H1 (cell line): ENCODE results near the gene NDUFV1. TPM values are rescaled to one million over a fixed set of nuclear protein-coding genes. Genes with fewer than 3 reads are reported as not detected.

Source experiments
- CTCF ChIA-PET: fragments of 300-600 bp; sonication (Branson Sonifier 250); formaldehyde crosslinking; loops from one replicate; lab custom pipeline; 2021; ENCODE audit not compliant: partially characterized antibody; lab: Charles Lee
- POLR2A ChIA-PET: fragments of 300-600 bp; sonication (Branson Sonifier 250); formaldehyde crosslinking; loops from one replicate; lab custom pipeline; 2021; ENCODE audit warnings: inconsistent platforms; ENCODE audit not compliant: partially characterized antibody; lab: Charles Lee
- DNase-seq, 2 experiments: peaks; one replicate each; pipeline versions ENCODE4 v3.0.0 to v3.0.0-alpha.2; 2010 to 2022; ENCODE audit warnings: low spot score in 2 of 2, low read depth in 1 of 2, mixed read lengths in 1 of 2
- FAIRE-seq: peaks from 2 replicates; lab custom pipeline; 2011; peaks lifted over from hg19 to GRCh38; lab: Jason Lieb, UNC
- H2AFZ ChIP-seq: 2 replicates; pipeline ENCODE4 v1.8.1; 2012; ENCODE audit warnings: low read length, inconsistent platforms
- H2AK5ac ChIP-seq: 2 replicates; pipeline ENCODE4 v1.6.1; 2013; ENCODE audit warnings: low read depth, low read length
- H2BK120ac ChIP-seq: replicated peaks from 2 replicates; pipeline ENCODE3; 2013; ENCODE audit warnings: low read depth, low read length, inconsistent platforms
- H2BK12ac ChIP-seq: 2 replicates; pipeline ENCODE4 v1.6.1; 2013; ENCODE audit warnings: low read depth, low read length
- H2BK15ac ChIP-seq: 2 replicates; pipeline ENCODE4 v1.6.1; 2013; ENCODE audit warnings: low read length
- H2BK20ac ChIP-seq: 2 replicates; pipeline ENCODE4 v1.6.1; 2013; ENCODE audit warnings: low read length
- H2BK5ac ChIP-seq: 2 replicates; pipeline ENCODE4 v1.6.1; 2013; ENCODE audit warnings: low read depth, low read length
- H3K14ac ChIP-seq: 2 replicates; pipeline ENCODE4 v1.6.1; 2013; ENCODE audit warnings: inconsistent platforms; ENCODE audit not compliant: insufficient read length
- H3K18ac ChIP-seq: 2 replicates; pipeline ENCODE4 v1.6.1; 2013; ENCODE audit warnings: low read length; ENCODE audit errors: extremely low read depth
- H3K23ac ChIP-seq: 2 replicates; pipeline ENCODE4 v1.6.1; 2013; ENCODE audit warnings: inconsistent platforms; ENCODE audit not compliant: insufficient read length
- H3K23me2 ChIP-seq: 2 replicates; pipeline ENCODE4 v1.6.1; 2013; ENCODE audit warnings: low read depth, low read length
- H3K27ac ChIP-seq: 2 replicates; pipeline ENCODE4 v1.6.1; 2011; ENCODE audit warnings: low read depth, low read length, inconsistent platforms
- H3K27me3 ChIP-seq, 4 experiments: replicated peaks in 1 of 4; 1 replicate in 1 of 4; 2 replicates in 3 of 4; pipeline versions ENCODE4 v1.6.1 to v1.8.1; 2011 to 2013; ENCODE audit warnings: low read length in 3 of 4, mild to moderate bottlenecking in 3 of 4, inconsistent platforms in 2 of 4, mixed read lengths in 2 of 4, moderate library complexity in 1 of 4; ENCODE audit not compliant: control insufficient read depth in 3 of 4, insufficient read depth in 3 of 4; ENCODE audit errors: extremely low read depth in 1 of 4
- H3K36me3 ChIP-seq, 4 experiments: 2 replicates each; pipeline versions ENCODE4 v1.6.1 to v1.8.1; 2011 to 2013; ENCODE audit warnings: mild to moderate bottlenecking in 4 of 4, low read length in 3 of 4, moderate library complexity in 2 of 4, control low read depth in 1 of 4, inconsistent platforms in 1 of 4; ENCODE audit not compliant: insufficient read depth in 4 of 4, control insufficient read depth in 2 of 4
- H3K4ac ChIP-seq: replicated peaks from 2 replicates; pipeline ENCODE3; 2013; ENCODE audit warnings: low read length, low read depth, mixed read lengths, inconsistent platforms; ENCODE audit not compliant: insufficient read length
- H3K4me1 ChIP-seq, 4 experiments: replicated peaks in 1 of 4; 1 replicate in 1 of 4; 2 replicates in 3 of 4; pipeline versions ENCODE4 v1.6.1 to v1.8.1; 2011 to 2013; ENCODE audit warnings: low read length in 3 of 4, inconsistent platforms in 2 of 4, mixed read lengths in 1 of 4; ENCODE audit not compliant: insufficient read depth in 4 of 4, control insufficient read depth in 3 of 4
- H3K4me2 ChIP-seq, 2 experiments: 2 replicates each; pipeline versions ENCODE4 v1.6.1 to v1.8.1; 2011 to 2013; ENCODE audit warnings: low read depth in 2 of 2, low read length in 2 of 2, control low read depth in 1 of 2, inconsistent platforms in 1 of 2, mild to moderate bottlenecking in 1 of 2; ENCODE audit not compliant: insufficient read depth in 1 of 2
- H3K4me3 ChIP-seq, 4 experiments: fragments of 200-600, 300-600 bp in 1 of 4; sonication (generic), shearing (Covaris generic), sonication (Bioruptor Twin) in 1 of 4; 2 replicates each; pipeline versions ENCODE4 v1.5.1 to v1.8.1; 2011 to 2016; ENCODE audit warnings: low read length in 4 of 4, low read depth in 3 of 4, control low read depth in 2 of 4, inconsistent platforms in 2 of 4, mild to moderate bottlenecking in 2 of 4, mixed read lengths in 1 of 4, moderate library complexity in 1 of 4; ENCODE audit not compliant: insufficient read depth in 2 of 4; ENCODE audit errors: extremely low read depth in 1 of 4
- H3K56ac ChIP-seq: replicated peaks from 2 replicates; pipeline ENCODE3; 2013; ENCODE audit warnings: low read depth, mild to moderate bottlenecking, mixed read lengths, low read length, inconsistent platforms; ENCODE audit not compliant: insufficient read length
- H3K79me1 ChIP-seq: 2 replicates; pipeline ENCODE4 v1.6.1; 2013; ENCODE audit warnings: low read depth, low read length, control low read depth
- H3K79me2 ChIP-seq, 2 experiments: 2 replicates each; pipeline versions ENCODE4 v1.6.1 to v1.8.1; 2012 to 2013; ENCODE audit warnings: low read length in 2 of 2, mild to moderate bottlenecking in 2 of 2, inconsistent platforms in 1 of 2; ENCODE audit not compliant: insufficient read depth in 2 of 2, control insufficient read depth in 1 of 2
- H3K9ac ChIP-seq, 4 experiments: replicated peaks in 1 of 4; 1 replicate in 1 of 4; 2 replicates in 3 of 4; pipeline versions ENCODE4 v1.6.1 to v1.8.1; 2011 to 2013; ENCODE audit warnings: low read depth in 3 of 4, low read length in 3 of 4, control low read depth in 2 of 4, mild to moderate bottlenecking in 2 of 4, moderate library complexity in 2 of 4, inconsistent platforms in 1 of 4; ENCODE audit errors: extremely low read depth in 1 of 4
- H3K9me3 ChIP-seq, 2 experiments: 2 replicates each; pipeline versions ENCODE4 v1.6.1 to v1.8.1; 2012 to 2013; ENCODE audit warnings: mild to moderate bottlenecking in 2 of 2, moderate library complexity in 2 of 2, control low read depth in 1 of 2, inconsistent platforms in 1 of 2, low read depth in 1 of 2, low read length in 1 of 2, mixed read lengths in 1 of 2; ENCODE audit not compliant: insufficient read depth in 2 of 2
- H4K20me1 ChIP-seq, 2 experiments: replicated peaks in 1 of 2; 2 replicates each; pipeline versions ENCODE3 to v1.8.1; 2011 to 2013; ENCODE audit warnings: inconsistent platforms in 2 of 2, low read length in 2 of 2, mild to moderate bottlenecking in 1 of 2; ENCODE audit not compliant: insufficient read depth in 2 of 2, control insufficient read depth in 1 of 2
- H4K5ac ChIP-seq: 2 replicates; pipeline ENCODE4 v1.6.1; 2013; ENCODE audit warnings: low read length, low read depth, mixed read lengths, inconsistent platforms; ENCODE audit not compliant: insufficient read length
- H4K8ac ChIP-seq: 2 replicates; pipeline ENCODE4 v1.8.0; 2013; ENCODE audit warnings: mild to moderate bottlenecking, moderate library complexity, low read length, inconsistent platforms; ENCODE audit not compliant: insufficient read depth; ENCODE audit errors: extremely low read depth
- H4K91ac ChIP-seq: replicated peaks from 2 replicates; pipeline ENCODE3; 2013; ENCODE audit warnings: low read length, mixed read lengths, inconsistent platforms; ENCODE audit not compliant: insufficient read length
- CREB1 ChIP-seq: IDR thresholded peaks from 2 replicates; pipeline ENCODE4 v1.6.1; 2012; ENCODE audit warnings: inconsistent platforms
- CTCF ChIP-seq, 3 experiments: IDR thresholded peaks; 1 replicate in 2 of 3; 2 replicates in 1 of 3; pipeline versions ENCODE4 v1.5.1 to v1.6.1; 2011; ENCODE audit warnings: low read length in 3 of 3, mild to moderate bottlenecking in 3 of 3, inconsistent platforms in 2 of 3, low read depth in 1 of 3, moderate library complexity in 1 of 3; ENCODE audit not compliant: insufficient read depth in 1 of 3; ENCODE audit errors: control extremely low read depth in 1 of 3
- EGR1 ChIP-seq: IDR thresholded peaks from 2 replicates; pipeline ENCODE4 v1.6.1; 2011; ENCODE audit warnings: low read depth, low read length, borderline replicate concordance
- JUN ChIP-seq: IDR thresholded peaks from 2 replicates; pipeline ENCODE4 v1.6.1; 2011; ENCODE audit warnings: low read depth, mild to moderate bottlenecking, improper control_type of control experiment, low read length
- JUND ChIP-seq: IDR thresholded peaks from 2 replicates; pipeline ENCODE4 v1.6.1; 2011; ENCODE audit warnings: mild to moderate bottlenecking, improper control_type of control experiment, low read length
- MAFK ChIP-seq: IDR thresholded peaks from 2 replicates; pipeline ENCODE4 v1.6.1; 2012; ENCODE audit warnings: low read depth, mild to moderate bottlenecking, improper control_type of control experiment, low read length
- PHF8 ChIP-seq: fragments of 200-600 bp; sonication (generic); conservative IDR thresholded peaks from 2 replicates; pipeline ENCODE4 v1.7.1; 2012; ENCODE audit warnings: low read depth, mild to moderate bottlenecking, inconsistent platforms, low read length, moderate library complexity
- POLR2A ChIP-seq, 2 experiments: IDR thresholded peaks; 1 replicate in 1 of 2; 2 replicates in 1 of 2; pipeline ENCODE4 v1.6.1; 2011; ENCODE audit warnings: low read depth in 2 of 2, low read length in 2 of 2, mild to moderate bottlenecking in 2 of 2; ENCODE audit errors: control extremely low read depth in 1 of 2
- SAP30 ChIP-seq: fragments of 300-600 bp; sonication (generic); IDR thresholded peaks from 2 replicates; pipeline ENCODE4 v1.7.1; 2012; ENCODE audit warnings: low read length, moderate library complexity, mild to moderate bottlenecking, inconsistent platforms; ENCODE audit not compliant: insufficient read depth, insufficient replicate concordance
- SP4 ChIP-seq: IDR thresholded peaks from 2 replicates; pipeline ENCODE4 v1.6.1; 2012; ENCODE audit warnings: low read length, inconsistent platforms
- ZNF274 ChIP-seq: IDR thresholded peaks from 2 replicates; pipeline ENCODE4 v1.7.0; 2012; ENCODE audit warnings: low read length, borderline replicate concordance; ENCODE audit errors: extremely low read depth
- WGBS, 2 experiments: shearing (Covaris generic) in 1 of 2; methylation state at CpG; one replicate each; pipeline versions ENCODE4 v1.1.6 to v1.1.7; 2013 to 2015; ENCODE audit warnings: low lambda C conversion rate in 2 of 2, mixed read lengths in 2 of 2, inconsistent platforms in 1 of 2, low coverage in 1 of 2, missing lambda C conversion rate in 1 of 2; ENCODE audit not compliant: insufficient replicate concordance in 2 of 2, insufficient coverage in 1 of 2, insufficient read length in 1 of 2; ENCODE audit errors: extremely low coverage in 1 of 2, missing lambda C conversion rate in 1 of 2; 5-methylcytosine and 5-hydroxymethylcytosine counted together
- polyA plus RNA-seq, 7 experiments: library from polyadenylated mRNA; depleted of rRNA in 3 of 7; stranded (reverse) in 5 of 7; unstranded in 2 of 7; fragments of >200 nt in 5 of 7; fragments of 200-250 nt in 2 of 7; gene quantifications; 1 replicate in 5 of 7; 2 replicates in 1 of 7; 4 replicates in 1 of 7; pipeline versions ENCODE4 v1.2.1 to v1.2.3, GENCODE V29; 2011 to 2013; ENCODE audit warnings: missing spikeins in 2 of 7, mixed read lengths in 2 of 7
- total RNA-seq: library from RNA; stranded (reverse); fragmentation: NEBNext Ultra II Directional; extraction: Animal tissue kit (Norgen Biotek cat#: 25700); gene quantifications from 2 replicates; pipeline ENCODE4 v1.2.1, GENCODE V29; 2021

NDUFV1 gene
- total and polyA plus RNA-seq, 2 of the 8 experiments (the other 6 are each of a cell fraction or from before 2014, with no cell fraction given), result 125 to 131 TPM

GRCh38 chr11:67581469-67581868 is 25.3 kb upstream of the NDUFV1 start:
- Histone ChIP-seq H3K18ac (no peak overlapping the region; the same call in 1 of the 2 replicates), H3K23me2 (peaks cover 5% of the 10 kb centered on the region; the same call in 1 of the 2 replicates), H3K4me2 (peak overlapping the region; percentile 56 to 92), H3K79me2 (peaks cover 0 to 27% of the 10 kb centered on the region in 2 experiments; a peak in 2 of 4 replicates), H3K14ac (no peak overlapping the region), H3K4ac (no peak overlapping the region), H2BK12ac (no peak overlapping the region), H3K27me3 (peaks cover 0 to 2% (median 0%) of the 10 kb centered on the region in 4 experiments; a peak in 1 of 7 replicates), H2BK20ac (no peak overlapping the region), H3K56ac (no peak overlapping the region), H2AK5ac (no peak overlapping the region), H3K4me3 (peak overlapping the region in 2 of 4 experiments; percentile 14 to 46; a peak in 2 of 8 replicates), H3K9ac (no peak overlapping the region), H4K8ac (no peak overlapping the region), H3K27ac (no peak overlapping the region), H4K20me1 (peaks cover 8 to 10% of the 10 kb centered on the region in 2 experiments), H4K91ac (no peak overlapping the region), H2BK15ac (no peak overlapping the region), H3K36me3 (peaks cover 6 to 20% (median 14%) of the 10 kb centered on the region in 4 experiments; a peak in 6 of 8 replicates), H3K23ac (no peak overlapping the region), H2BK120ac (no peak overlapping the region), H2BK5ac (no peak overlapping the region), H3K4me1 (peaks cover 5 to 33% (median 19%) of the 10 kb centered on the region in 4 experiments), H3K9me3 (no peaks in the 10 kb centered on the region), H2AFZ (no peak overlapping the region), H4K5ac (no peak overlapping the region), H3K79me1 (peaks cover 10% of the 10 kb centered on the region)
- WGBS, 2 experiments, result 8% methylated on average over 11 of the region's 11 CpGs; no CpG with 5 or more reads in 1 of the 2 experiments
- POLR2A ChIA-PET, result interaction anchor here (0.9 to 5.4 kb wide), 5 partner anchors 13 to 63 kb away, joined by 3 to 71 read pairs (median 25); no protein-coding TSS in a partner anchor
- CTCF ChIA-PET, result interaction anchor here (0.8 to 10.9 kb wide), 5 partner anchors 24 to 190 kb away, joined by 3 to 97 read pairs (median 4); partner anchors contain the start of gene RAD9A
- FAIRE-seq, result no peak
- DNase-seq, result peak in 1 of 2 experiments; percentile 52
- TF ChIP-seq JUN (no peak), MAFK (no peak), POLR2A (IDR thresholded peaks at IDR 0.05; ENCODE audit: control extremely low read depth in 1 of 2, low read depth in 2 of 2, low read length in 2 of 2) (0 out of 3 replicates have a peak, but pooled peaks of 1 of the 2 experiments have one; percentile 34), CTCF (IDR thresholded peaks at IDR 0.05; ENCODE audit: control extremely low read depth in 1 of 3, insufficient read depth in 1 of 3, low read depth in 1 of 3, low read length in 3 of 3) (no peak), EGR1 (no peak), SP4 (no peak), JUND (no peak), CREB1 (no peak), ZNF274 (no peak), PHF8 (no peak), SAP30 (no peak)
